ENCODE measurements around the gene SLAMF8.

The SLAMF8 gene

GRCh38 chr1:159849626-159850366, 23.1 kb downstream of the SLAMF8 start:
- DNase-seq: no peak

- DNase-seq: no peak
Observed at GRCh38 chr1:159851407-159851806, 24.7 kb downstream of the SLAMF8 start.

- DNase-seq: no peak
Observed at GRCh38 chr1:159853417-159854115, 26.9 kb downstream of the SLAMF8 start.

- no peak for DNase-seq
Observed at GRCh38 chr1:159854116-159854692, 27.5 kb downstream of the SLAMF8 start.

GRCh38 chr1:159854693-159855192, 28.1 kb downstream of the SLAMF8 start:
- DNase-seq: peak; percentile 69

- DNase-seq: no peak
Observed at GRCh38 chr1:159855709-159856108, 29.0 kb downstream of the SLAMF8 start.

- no peak for DNase-seq
Observed at GRCh38 chr1:159856576-159856975, 29.9 kb downstream of the SLAMF8 start.

- no peak for DNase-seq
Observed at GRCh38 chr1:159857889-159858288, 31.2 kb downstream of the SLAMF8 start.

GRCh38 chr1:159859767-159860322, 33.2 kb downstream of the SLAMF8 start:
- no peak for DNase-seq

- DNase-seq: no peak
Observed at GRCh38 chr1:159860456-159860855, 33.8 kb downstream of the SLAMF8 start.

- DNase-seq: no peak
Observed at GRCh38 chr1:159861218-159861617, 34.5 kb downstream of the SLAMF8 start.

- DNase-seq: no peak
Observed at GRCh38 chr1:159862031-159862430, 35.4 kb downstream of the SLAMF8 start.

GRCh38 chr1:159862557-159862956, 35.9 kb downstream of the SLAMF8 start, which contains the start of gene VSIG8:
Gene VSIG8 (minus strand): TSS chr1:159862657. CDS start chr1:159862521, 136 bp downstream.
- no peak for DNase-seq

GRCh38 chr1:159864262-159864661, 37.6 kb downstream of the SLAMF8 start:
- no peak for DNase-seq

GRCh38 chr1:159866066-159866465, 39.4 kb downstream of the SLAMF8 start:
- DNase-seq: no peak

GRCh38 chr1:159866905-159867663, 40.4 kb downstream of the SLAMF8 start:
- no peak for DNase-seq

- no peak for DNase-seq
Observed at GRCh38 chr1:159867664-159868026, 41.0 kb downstream of the SLAMF8 start.

GRCh38 chr1:159868766-159869165, 42.1 kb downstream of the SLAMF8 start:
- DNase-seq: no peak

- DNase-seq: no peak
Observed at GRCh38 chr1:159869173-159869572, 42.5 kb downstream of the SLAMF8 start.

- no peak for DNase-seq
Observed at GRCh38 chr1:159869607-159870006, 42.9 kb downstream of the SLAMF8 start.

GRCh38 chr1:159870704-159871103, 44.0 kb downstream of the SLAMF8 start:
- DNase-seq: no peak

- no peak for DNase-seq
Observed at GRCh38 chr1:159872891-159873290, 46.2 kb downstream of the SLAMF8 start.
